HPDE6-E6E7 (cell line): ENCODE measurements around the gene ATOH8.

Source experiments
- DNase-seq: peaks from one replicate; pipeline ENCODE4 v3.0.0; 2011; ENCODE audit warnings: missing footprints; ENCODE audit errors: extremely low spot score

ATOH8 gene

GRCh38 chr2:85754313-85755095 is 713 bp downstream of the ATOH8 start:
- DNase-seq, result no peak

DNA sequence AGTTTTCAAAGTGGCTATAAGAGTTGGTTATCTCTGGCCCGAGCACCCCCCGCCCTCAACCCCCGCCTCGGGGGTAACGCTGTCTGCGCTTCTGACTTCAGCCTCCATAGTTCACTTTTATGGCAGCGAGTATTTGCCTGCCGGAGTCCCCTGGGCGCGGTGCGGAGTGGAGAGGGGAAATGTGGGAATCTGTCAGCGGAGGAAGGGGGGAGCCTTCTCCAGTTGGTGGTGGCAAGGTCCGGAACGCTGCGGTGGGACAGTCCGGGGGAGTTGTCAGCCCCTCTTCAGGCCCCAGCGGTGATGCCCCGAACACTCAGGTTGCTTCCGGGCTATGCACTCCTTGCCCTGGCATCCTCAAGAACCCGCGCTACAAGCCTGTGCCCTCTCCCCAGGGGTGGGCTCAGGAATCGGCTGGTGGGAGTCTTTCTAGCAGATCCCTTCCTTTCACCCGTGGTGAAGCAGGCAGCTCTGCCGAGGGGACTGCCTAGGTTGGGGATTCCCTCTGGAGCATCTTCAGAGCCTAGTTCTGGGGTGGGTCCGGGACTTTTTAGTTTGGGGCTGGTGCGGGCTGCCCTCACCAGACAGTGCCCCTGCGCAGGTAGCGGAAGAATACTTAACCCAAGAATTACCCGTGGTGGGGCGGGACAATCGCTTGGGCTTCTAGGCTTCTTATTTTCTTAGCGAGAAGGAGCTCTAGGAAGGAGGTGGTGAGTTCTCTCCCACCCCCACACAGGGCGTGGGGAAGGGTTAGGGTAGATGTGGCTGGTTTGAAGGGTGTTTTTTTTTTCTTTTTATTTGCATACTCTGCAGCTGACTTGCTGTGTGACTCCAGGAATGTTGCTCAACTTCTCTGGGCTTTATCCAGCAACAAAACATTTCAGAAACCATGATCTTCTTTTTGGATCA is 1.6 kb downstream of the ATOH8 start:
- no peak for DNase-seq

- DNase-seq, result no peak
These were observed 2.4 kb downstream of the ATOH8 start for GRCh38 chr2:85756195-85756594.

DNA sequence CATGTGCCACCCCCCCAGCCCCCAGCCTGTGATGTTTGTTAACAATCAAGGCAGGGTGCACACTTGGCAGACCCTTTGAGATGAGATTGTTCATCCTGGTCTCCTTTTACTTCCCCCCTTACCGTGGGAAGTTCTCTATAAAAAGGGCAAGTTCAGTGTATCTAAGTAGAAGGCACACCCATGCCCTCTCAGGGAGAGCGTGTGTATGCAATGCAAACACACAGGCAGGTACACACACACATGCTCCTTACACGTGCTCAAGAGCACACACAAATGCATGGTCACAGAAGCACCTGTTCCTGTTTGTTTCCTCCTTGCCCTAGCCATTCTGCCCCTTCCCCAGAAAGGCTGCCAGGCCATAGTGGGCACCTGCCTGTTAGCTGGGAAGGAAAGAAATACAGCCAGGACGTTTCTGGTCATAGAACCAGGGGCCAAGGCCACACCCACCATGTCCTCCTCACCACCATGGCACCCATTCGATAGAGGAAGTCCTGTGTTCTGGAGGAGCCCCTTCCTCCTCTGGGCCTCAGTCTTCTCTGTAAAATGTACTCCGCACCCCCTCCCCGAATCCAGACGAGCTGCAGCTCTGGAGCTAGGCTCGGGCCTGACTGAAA is 3.1 kb downstream of the ATOH8 start:
- DNase-seq, result no peak

DNA sequence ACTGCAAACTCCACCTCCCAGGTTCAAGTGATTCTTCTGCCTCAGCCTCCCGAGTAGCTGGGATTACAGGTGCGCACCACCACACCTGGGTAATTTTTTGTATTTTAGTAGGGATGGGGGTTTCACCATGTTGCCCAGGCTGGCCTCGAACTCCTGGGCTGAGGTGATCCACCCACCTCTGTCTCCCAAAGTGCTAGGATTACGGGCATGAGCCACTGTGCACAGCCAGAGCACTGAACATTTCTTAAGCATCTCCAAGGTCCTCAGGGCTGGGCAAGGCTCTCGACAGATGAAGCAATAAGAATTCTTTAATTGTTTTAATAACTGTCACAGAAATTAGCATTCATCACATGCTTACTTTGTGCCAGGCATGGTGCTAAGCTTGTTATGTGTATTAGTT is 4.1 kb downstream of the ATOH8 start:
- no peak for DNase-seq

DNA sequence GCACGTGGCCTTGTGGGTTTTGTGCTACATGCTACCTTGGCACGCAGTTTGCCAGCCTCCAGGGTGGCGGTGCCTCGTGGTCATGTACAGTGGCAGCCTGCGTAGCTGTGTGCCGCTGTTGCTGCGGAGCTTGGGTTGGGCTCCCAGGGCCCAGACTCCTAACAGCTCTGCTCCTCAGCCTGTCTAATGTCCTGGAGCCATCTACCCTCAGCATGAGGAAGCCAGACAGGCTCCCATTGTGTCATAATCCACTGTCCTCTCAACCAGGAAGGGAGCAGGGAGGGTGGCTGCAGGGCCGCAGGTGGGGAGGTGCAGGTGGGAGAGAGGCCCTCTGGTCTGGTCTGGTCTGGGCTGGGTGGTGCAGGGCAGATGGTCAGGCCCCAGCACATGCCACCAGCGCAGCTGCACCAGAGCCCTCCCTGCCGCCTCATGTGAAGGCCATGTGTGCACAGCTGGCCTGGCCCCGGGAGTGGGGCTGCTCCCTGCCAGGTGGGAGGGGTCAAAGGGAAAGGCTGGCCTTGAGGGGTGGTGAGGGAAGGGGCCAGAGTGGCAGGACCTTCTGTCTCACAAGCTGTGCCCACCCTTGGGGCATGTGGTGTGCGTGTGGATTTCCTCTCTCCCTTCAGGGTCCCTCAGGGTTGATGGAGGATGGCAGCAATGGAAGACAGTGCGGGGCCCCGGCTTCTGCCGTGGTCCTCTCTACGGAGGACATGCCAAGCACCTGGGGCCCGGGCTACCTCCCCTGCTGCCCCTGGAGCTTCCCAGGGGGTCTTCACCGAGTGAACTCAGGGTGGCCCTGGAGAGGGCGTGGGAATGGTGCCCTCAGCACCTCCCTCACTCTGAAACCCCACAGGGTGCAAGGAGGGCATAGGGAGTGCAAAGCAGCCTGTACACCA is 4.8 kb downstream of the ATOH8 start:
- DNase-seq, result no peak

DNA sequence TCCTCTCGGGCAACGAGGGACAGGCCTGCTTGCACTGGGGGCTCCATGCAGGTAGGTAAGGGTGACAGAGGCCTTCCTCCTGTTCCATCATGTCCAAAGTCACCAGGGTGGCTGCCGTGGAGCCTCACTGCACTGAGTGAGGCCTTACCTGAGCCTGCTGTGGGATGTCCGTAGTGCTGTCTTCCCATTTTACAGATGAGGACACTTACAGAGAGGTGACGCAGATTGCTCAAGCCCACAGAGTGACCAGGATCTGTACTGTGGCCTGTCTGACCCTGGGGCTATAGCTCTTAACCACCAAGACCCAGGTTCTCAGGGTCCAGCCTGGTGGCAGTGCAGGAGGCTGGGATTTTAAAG is 5.4 kb downstream of the ATOH8 start:
- no peak for DNase-seq

DNA sequence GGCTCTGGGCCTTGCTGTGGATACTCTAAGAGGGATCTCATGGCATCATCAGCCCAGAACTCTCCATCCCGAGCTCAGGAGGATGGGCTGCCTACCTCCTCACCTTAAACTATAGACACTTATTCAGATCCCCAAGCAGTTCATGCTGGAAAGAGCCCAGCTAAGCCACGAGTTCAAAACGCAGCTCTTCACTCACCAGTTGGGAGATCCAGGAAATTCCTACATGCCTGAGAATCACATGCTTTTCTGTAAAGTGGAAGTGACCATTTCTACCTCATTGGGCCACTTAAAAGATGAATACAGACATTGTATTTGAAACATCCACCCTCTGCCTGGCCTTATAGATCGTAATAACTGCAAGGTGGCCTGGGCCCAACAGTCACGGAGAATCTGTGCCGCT is 6.6 kb downstream of the ATOH8 start:
- no peak for DNase-seq

- no peak for DNase-seq
These were observed 7.1 kb downstream of the ATOH8 start for GRCh38 chr2:85760872-85761271.

- DNase-seq, result no peak
These were observed 7.7 kb downstream of the ATOH8 start for GRCh38 chr2:85761512-85761944.

DNA sequence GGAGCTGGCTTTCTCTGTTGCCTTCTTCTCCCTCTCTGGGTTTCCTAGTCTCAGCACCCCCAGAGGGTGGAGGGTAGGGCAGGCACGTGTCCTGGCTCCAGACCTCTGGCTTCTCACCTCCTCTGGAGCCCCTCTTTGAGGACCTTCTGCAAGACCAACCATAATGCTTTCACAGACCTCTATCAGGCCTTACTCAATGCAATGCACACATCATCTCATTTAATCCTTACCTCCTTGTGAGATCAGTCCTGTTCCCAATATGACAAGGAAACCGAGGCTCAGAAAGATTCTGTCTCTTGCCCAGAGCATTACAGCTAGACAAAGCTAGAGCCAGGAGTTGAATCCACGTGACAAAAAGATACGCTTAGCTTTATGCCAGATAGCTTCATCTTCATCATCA is 8.2 kb downstream of the ATOH8 start:
- no peak for DNase-seq

DNA sequence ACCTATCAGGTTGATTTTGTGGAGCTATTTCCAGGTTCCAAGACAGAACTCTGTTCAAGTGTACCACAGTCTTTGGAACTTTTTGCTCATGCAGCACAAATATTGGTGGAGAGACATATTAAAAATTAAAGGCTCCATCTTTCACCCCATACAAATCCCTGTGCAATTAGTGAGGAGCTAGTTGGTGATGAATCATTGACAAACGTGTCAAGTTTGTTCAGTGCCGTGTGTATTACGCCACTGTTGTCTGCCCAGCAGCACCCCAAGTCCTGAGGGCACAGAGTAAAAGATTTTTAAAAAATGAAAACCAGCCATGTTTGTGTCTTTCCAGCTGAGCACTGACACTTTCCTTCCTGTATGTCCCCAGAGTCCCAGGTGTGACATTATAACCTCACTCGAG is 9.3 kb downstream of the ATOH8 start:
- DNase-seq, result no peak

- no peak for DNase-seq
These were observed 10.0 kb downstream of the ATOH8 start for GRCh38 chr2:85763831-85764230.

DNA sequence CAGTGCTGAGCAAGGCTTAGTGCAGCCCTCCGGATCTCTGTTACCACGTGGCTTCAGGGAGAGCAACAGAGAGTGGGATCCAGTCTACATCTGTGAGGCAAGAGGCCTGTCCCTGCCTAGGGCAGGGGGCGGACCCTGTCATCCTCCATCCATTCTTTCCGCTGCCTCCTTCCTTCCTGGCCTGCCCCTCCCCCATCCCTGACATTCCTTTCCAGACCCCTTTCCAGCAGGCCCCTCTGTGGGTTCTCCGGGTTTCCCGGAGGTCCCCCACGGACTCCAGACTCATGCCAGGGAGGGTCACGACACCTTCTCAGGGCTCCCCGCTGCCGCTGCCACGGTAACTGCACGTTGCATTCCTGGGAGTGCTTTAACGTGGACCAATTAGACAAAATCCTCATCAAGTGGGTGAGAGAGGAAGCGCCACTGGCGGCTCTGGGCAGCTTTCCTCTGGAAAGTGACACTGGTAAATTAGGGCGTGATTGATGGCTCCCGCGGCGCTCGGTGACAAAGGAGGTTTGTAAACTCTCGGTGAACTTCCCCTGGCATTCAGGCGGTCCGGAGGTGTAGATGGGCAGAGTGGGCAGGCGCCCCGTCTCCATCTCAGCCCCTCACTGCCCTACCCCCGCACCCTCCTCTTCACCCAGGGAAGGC is 11.4 kb downstream of the ATOH8 start:
- DNase-seq, result no peak

DNA sequence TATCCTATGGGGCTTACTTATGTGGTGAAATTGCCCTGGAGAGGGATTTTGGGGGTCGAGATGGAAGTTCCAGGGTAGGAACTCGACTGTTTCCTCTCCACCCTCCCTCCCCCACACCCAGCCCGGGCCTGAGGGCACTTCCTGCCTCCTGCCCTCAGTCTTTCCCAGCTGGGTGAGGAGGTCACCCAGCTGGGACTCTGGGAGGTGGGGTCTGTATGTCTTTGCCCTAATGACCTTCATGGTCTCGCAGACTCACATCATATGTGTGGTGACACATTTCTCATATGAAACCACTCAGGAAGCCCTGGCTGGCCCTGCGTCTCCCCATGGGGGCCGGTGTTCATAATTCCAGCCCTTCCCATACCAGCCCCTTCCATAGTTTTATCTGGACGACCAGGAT is 12.4 kb downstream of the ATOH8 start:
- no peak for DNase-seq

DNA sequence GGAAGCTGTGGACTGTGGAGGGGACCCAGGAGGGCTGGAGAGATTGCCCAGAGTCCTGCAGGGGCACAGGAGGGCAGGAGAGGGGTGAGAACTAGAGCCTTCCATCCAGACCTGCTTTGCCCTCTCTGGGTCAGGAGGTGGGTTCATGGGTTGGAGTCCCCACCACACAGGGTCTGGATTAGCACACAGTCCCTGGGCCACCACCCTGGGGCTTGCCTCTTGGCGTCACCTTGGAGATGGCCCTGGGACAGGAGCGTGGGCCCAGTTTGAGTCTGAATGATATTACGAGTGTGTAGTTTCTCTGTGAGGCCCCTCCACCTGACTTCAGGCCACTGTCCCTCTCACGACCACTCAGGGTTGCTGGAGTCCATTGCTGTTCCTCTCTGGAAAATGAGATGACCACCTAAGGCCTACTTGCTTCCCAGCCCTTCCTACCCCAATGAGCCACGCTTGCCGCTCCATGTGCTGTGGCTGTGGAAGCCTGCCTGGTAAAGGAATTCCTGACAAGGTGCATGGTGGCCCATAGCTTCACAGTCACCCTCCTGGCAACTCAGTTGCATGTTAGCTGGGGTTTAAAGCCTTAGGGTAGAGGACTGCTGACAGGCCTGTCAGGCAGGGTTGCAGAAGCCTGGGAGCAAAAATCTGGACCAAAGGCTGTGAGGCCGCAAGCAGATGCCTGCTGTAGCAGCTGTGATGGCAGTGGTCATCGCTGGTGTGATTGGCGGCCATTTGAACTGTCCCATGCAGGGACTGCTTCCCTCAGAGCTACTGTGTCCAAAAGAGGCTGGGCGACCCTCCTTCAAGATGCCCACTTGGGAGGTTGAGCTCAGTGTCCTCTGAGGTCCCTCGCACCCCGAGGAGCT is 14.2 kb downstream of the ATOH8 start:
- DNase-seq, result no peak

DNA sequence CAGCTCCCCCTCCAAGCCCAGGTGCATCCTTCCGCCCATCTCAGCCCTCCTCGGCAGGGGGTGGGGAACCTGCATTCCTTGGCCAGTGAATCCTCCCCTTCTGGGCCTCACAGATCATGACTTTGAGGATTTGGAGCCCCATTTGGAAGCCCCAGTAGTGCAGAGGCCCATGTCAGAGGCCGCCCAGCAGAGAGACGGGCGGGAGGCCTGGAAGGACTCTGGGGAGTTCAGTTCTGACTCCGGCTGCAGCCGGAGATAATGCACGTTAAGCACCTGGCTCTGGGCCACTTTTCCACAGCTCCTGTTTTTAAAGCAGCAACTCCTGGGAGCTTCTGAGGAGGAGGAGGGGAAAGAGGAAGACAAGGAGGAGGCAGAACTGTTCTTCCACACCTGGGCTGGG is 14.9 kb downstream of the ATOH8 start:
- DNase-seq, result no peak

DNA sequence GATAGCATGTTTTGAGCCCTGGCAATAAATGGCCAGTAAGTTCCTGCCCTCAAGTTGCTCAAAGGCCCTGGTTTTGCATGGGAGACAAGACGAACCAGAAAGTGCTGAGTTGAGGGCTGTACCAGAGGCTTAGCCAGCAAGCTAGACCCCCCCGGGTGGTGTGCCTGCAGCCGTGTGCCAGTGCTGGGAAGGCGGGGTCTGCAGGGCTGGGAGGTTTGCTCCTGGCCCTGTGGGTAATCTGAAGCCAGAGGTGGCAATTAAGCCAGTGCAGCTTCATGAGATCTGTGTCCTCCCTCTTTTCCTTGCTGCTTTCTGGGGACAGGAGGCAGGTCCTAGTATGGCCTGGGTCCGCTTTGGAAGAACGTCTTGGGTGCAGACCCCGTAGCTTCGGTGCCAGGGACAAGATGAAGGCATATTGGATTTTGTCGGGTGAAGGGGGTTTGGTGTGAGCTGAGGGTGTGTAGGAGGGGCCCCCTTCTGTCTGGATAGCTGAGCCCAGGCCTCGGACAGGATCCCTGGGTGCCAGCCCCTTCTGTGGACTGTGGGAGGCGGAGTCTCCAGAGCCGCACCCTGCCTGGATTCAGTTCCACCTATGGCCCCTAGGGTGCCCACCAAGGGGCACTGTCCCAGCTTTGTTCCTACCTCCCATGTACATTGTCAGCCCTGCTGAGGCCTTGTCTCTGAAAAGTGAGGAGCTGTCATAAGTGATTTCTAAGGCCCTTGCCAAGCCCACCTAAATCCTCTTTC is 15.6 kb downstream of the ATOH8 start:
- no peak for DNase-seq

DNA sequence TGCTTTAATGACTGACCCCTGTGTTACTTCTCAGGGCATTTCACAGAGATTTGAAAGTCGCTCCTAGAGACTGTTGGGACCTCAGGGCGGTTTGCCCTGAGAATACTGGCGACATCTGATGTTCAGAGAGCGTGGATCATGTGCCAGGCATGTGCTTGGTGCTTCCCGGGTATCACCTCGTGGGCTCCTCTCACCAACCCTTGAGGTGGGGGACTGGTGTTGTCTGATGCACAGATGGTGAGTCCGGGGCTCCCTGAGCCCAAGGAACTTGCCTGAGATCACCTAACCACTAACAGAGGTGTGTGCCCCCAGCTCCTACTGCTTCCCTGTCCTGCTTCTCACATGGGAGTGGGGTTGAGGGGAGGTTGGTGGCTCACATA is 16.2 kb downstream of the ATOH8 start:
- no peak for DNase-seq
